Activated CD8-positive, alpha-beta memory T cell treated with anti-CD3 and anti-CD28 coated beads for 1 hour (primary cell): ENCODE measurements around the gene PRKCA.
"Not testable (repeated sequence)": the region's sequence is repeated elsewhere in the genome, so short reads cannot be mapped to it uniquely, and the experiment has no call there.

Experiments
- DNase-seq, 2 donors: peaks; one replicate each; pipeline ENCODE4 v3.0.0-alpha.2; 2020; ENCODE audit warnings: low read depth in 1 of 2; ENCODE audit errors: extremely low read depth in 1 of 2

PRKCA gene

DNA sequence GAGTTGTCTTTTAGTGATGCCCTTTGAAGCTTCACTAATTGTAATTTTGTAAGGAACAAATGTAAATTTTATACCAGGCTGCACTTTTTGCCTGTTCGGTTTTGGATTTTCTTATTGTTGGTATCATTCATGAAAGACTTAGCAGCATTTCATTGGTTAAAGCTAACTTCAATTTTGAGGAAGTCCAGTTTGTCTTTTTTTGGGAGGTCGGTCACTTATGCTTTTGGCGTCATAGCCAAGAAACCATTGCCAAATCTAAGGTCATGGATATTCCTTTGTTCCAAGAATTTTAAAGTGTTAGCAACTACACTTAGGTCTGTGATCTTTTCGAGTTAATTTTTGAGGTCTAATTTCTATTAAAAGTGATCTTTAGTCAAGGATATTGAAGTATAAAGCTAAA, 77.1 kb downstream of the PRKCA start:
- DNase-seq = no peak

DNA sequence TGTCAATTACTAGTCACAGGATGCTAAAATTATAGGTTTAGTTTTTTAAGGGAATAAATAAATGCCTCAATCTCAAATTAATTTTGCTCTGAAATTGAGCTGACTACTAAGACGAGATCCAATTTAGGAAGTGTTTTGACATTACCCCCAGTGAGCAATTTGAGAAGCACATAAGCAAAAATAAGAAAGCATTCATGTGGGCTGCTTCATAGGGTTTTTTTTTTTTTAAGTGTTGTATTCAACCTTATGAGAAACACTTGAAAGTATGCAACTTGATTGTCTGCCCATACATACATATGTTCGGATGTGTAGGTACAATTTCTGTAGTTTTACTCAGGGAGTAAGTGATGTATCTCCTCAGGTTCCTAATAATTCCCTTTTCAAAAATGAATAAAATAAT, 77.6 kb downstream of the PRKCA start:
- no peak for DNase-seq

DNA sequence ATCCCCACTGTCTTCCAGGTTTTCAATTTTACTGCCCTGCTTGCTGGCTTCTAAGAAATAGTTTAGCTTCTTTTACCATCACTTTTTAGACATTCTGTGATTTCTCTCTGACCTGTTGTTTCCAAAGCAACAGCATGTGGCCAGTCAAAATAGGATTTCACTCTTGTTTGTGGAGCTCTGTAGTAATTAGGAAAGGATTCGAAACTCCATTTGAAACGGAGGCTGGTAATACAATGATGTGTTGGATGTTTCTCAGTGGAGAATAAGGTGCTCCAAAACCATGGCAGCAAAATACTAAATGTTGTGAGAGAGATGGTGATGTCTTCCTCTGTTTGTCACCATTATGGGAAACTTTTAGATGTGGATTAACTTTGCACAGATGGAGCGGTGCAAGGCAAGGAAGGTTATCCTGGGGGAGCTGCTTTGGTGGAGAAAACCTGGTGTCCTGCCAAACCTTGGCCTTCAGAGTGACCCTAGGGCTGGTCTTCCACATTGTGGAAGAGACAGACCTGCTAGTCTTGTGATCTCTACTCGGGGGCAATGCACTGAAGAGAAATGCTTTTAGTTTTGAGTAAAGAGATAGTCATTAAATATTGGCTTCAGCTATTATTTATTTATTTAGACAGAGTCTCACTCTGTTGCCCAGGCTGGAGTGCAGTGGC, 79.4 kb downstream of the PRKCA start:
- no peak for DNase-seq

DNA sequence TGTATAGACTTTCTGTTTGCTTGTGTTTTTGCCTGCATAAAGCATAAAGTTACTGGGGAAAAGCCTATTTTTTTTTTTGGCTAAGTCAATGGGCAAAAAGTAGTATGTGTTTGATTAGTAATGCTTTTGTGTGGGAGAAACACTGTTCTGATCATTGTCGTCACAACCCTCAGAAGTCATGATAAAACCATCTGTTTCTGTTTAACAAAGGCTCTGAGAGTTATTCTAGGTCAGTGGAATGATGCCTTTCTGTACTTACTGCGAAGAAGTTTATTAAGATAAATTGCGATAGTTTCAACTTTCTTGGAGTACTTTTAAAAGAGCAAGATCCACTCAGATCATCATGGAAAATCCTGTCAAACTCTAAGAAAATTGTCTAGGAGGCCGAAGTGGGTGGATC, 80.9 kb downstream of the PRKCA start:
- no peak for DNase-seq

DNA sequence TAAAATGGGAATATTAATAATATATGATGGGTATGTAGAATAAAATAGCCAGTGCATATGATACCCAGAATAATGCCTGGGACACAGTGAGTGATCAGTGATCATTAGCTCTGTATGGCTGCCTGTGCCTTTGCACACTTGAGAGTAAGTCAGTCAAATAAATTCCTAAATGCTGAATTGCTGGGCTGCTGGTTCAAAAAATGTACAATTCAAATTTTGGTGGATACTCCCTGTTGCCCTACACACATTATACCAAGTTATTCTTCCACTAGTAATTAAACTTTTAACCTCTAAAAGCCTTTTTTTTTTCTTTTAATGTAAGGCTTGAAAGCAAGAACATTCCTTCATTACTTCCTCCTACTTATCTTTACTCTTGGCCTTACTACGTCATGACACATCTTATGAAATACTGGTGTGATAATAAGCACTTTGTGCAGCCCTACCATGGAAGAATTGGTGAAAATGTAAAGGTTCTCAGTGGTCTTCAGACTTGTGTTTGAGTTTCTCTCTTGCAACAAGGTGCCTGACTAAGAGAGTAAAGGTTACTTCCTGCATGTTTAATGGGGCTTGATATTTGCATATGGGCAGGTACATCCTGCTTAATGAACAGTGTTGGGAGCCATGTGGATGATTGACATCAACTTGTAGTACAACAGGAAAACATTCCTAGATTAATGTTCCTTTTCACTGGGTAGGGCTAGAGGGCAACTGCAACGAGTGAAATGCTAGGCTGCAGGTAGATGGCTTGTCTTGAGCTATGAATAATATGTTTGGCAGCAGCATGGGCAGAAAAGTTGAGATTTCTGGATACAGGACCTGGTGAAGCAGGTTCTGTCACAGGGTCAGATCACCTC, 84.3 kb downstream of the PRKCA start:
- no peak for DNase-seq

DNA sequence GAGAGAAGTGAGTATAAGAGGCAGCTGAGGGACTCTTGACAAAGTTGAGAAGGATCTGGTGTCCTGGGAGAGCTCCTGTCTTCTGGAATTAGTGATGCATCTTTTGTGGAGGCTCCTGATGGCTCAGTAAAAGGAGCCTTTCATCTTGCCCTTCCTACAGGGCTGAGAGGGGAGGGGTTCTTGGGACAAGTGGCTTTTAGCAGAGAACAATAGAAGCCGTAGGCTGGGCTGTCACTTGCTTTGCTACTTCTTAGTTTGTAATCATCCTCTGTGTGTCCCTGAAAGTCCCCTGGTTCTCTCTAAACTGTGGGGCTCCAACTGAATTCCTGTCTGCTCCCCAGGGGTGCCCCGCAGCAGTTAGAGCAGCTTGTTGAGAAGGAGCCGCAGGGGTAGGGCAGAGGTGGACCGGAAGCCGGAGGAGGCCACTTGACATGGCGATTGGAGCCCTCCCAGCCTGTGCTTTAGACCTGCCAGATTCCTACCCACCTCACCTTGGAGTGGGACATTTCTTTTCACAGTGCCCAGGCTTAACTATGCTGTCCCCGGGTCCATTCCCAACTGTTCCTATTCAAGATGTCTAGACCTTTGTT, 85.1 kb downstream of the PRKCA start:
- DNase-seq = no peak

DNA sequence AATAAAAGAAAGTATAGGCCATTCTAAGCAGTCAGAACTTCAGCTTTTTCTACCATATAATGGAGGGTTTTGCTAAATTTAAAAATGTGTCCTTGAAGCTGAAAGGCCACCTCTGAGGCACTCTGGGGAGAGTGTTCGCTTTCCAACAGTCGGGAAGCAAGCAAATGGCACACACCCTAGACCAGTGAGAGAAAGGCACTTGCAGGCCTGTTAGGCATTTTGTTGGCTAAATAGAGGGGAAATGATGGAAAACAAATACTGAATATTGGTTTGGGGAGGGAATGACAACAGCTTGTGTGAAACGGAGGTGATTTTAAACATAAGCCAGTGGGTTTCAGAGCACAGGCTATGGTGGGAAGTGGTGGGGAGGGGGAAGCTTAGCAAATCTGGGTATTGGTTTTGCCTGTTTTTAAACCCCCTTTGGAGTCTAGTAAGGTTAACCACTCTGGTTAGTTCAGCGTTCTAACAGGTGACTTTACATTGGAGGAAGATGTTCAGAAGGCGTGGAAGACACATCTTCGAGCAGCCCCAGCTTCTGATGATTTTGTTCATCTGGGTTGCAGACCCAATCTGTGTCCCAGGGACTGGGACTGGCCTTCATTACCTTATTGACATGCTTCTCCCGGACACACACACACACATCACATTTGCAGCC, 90.5 kb downstream of the PRKCA start:
- no peak for DNase-seq

DNA sequence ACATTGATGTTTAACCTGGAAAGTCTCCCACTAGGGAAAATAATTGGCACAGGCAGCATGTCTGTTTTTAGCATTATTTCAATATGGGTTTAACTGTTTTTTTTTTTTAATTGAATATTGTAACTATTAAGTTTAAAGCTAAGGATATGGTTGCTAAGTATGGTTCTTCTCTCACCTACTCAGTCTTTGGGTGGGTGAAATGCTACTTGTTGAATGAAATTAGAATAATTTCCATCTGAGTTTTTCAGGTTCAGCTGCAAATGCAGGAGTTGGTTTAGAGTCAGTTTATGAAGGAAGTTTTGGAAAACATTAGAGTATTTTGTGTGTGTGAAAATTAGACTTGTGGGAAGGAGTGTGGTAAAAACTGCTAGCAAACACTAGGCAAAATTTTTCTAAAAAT, 93.5 kb downstream of the PRKCA start:
- no peak for DNase-seq

DNA sequence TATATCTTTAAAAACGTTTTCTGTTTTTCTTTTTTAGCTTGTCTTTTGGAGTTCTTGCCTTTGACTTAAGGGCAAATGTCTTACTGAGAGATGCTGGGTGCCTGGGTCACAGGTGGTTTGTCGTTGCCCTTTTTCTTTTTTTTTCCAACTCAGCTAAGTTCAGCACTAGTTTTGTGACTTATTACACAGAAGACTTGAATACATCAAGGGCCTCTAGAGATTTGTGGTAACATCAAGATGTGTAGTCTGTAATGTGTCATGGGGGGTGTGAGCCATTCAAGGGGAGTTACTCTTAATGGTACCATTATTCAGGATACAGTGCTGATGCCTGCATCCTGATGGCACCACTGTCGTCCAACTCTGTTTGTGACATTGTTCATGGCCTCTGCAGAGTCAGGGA, 95.1 kb downstream of the PRKCA start:
- no peak for DNase-seq

DNA sequence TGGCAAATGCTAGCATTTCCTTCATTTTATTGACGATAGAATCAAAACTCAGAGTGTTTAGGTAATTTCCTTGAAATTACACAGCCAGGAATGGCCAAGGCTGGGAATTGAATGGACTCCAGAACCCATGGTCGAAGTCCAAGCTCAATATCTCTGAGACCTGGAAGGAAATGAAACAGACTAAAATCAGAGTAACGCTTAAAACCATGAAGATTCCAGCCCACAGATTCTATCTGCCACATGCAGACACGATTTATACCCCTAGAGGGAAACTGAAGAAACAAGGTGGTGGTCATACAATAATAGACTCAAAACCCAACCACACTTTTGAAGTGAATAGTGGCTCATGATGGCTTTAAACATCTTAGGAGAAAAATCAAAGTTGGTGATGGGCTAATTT, 95.6 kb downstream of the PRKCA start:
- no peak for DNase-seq

DNA sequence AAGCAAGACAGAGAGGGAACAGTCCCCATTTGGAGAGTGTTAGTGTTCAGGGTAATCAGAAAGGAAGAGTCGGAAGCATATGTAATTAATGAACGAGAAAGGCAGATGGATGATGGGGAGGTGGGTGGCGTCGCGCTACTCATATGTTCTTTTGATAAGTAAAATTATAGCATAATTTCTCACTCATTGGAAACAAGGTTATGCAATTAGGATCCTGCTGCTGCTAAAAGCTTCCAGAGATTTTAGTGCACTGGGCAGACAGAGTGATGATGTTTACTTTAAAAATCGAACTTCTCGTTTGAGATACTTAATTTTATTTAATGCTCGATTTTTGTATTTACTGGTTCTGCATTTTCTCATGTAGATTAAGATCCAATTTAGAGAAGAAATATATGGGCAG, 96.2 kb downstream of the PRKCA start:
- DNase-seq = no peak

DNA sequence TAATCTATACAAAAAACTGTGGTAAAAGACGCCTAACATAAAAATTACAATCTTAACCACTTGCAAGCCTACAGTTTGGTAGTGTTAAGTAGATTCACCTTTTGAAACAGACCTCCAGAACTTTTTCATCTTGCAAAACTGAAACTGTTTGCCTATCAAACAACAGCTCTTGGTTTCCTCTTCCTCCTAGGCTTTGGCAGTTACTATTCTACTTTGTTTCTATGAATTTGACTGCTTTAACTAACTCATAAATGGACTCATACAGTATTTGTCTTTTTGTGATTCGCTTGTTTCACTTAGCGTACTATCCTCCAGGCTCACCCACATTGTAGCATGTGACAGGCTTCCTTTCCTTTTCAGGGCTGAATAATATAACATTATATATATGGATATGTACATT, 97.0 kb downstream of the PRKCA start:
- no peak for DNase-seq

DNA sequence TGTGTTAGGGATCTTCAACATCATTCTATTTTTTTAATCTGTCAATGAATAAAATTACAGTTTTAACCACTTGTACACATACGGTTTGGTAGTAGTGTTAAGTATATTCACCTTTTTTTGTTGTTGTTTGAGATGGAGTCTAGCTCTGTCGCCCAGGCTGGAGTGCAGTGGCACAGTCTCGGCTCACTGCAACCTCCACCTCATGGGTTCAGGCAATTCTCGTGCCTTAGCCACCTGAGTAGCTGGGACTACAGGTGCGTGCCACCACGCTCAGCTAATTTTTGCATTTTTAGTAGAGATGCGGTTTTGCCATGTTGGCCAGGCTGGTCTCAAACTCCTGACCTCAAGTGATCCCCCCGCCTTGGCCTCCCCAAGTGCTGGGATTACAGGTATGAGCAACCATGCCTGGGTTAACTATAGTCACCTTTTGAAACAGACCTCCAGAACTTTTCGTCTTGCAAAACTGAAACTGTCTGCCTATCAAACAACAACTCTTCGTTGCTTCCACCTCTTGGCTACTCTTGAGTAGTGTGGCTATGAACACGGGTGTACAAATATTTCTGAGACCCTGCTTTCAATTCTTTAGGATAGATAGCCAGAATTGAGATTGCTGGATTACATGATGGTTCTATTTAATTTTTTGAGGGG, 97.8 kb downstream of the PRKCA start:
- not testable (repeated sequence) for DNase-seq

DNA sequence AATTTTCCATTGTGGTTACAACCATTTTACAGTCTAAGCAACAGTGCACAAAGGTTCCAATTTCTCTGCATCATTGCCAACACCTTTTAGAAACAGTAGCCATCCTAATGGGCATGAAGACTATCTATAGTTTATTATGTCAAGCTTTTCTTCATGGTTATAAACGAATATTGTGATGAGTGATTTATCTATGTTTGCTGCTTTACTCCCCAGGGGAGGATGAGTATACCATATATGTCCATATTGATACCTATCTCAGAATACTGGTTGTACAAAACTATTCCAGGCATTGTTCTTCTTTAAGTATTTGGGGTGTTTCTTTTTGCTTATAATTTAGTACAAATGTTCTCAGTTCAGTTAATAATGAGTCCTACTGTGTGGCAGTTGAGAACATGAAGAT, 98.3 kb downstream of the PRKCA start:
- no peak for DNase-seq

DNA sequence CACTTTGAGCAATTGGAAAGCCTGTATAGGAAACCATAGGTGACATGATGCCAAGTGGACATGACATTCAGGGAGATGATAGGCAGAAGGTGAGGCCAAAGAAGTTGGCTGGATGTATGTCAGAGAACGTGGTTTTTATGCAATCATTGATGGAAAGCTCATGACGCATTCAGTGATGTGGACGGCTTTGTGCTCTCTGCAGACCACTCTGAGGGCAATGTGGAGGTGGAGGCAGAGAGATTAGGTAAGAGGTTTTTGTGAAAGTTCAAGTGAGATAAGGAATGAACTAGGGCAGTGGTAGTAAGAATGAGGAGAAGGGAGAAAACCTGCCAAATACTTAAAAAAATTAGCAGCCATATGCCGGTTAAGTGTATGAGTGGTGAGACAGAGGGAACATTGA, 99.0 kb downstream of the PRKCA start:
- no peak for DNase-seq

DNA sequence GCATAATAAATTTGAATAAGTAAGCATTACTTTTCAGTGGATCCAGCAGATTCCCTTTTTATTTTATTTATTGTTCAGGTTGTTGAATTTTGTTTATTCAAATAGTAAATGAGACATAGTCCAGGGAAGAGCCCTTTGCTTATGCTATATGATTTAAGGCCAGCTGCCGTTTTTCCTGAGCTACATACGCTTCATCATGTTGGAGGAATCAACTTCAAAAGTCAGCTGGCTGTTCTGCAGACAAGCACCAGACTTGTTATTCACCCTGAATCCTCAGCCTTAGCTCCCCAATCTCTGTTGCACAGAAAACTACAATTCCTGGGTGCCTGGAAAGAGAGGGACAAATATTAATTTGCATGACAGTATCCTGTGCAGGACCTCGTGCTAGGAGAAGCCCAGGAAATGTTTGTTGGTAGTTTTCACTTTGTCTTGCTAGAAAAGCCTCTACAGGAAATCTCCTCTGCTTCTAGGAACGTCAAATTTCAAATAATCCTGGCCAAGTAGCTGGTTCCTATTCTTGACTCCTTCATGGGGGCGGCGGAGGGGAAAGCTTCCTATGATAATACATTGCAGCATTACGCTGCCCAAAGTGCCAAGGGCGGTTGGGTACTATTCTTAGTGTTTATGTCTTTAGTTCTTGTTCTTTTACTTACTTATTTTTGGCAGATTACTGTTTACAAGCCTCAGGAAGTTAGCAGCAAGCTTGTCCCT, 101.6 kb downstream of the PRKCA start:
- no peak for DNase-seq

DNA sequence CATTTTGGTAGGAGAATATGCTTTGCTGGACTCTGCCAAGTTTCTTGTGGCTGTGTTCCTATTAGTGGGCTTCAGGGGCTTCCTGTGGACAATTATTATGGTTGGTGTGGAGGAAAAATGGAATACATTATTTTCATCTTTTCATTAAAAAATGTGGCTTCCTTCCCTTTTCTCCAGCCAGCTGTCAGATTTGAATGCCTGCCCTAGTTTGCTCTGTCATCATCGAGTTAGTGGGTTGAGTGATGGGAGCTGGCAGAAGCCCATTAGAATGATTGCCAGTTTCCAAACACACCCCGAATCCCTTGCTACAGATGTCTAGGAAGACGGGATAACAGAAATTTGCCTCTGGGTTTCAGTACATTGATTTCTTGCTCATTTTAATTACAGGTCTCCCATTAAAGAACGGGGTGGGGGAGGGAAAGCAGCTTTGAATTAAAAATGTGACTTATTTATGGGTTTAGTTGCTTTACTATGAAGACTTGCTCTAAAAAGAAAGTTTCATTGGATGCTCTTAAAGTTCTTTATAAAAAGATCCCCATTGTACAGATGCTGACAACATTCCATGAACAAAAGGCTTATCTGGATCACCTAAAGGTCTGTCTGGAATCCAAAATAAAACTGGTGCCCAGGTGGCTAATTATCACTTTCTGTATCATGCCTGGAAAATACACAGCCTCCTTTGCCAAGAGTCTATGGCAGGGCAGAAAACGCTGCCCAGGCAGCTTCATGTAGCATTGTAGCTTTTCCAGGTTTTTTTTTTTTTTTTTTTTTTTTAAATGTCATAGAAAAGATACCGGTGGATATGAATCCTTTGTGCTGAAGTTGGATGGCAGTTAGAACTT, 103.6 kb downstream of the PRKCA start:
- DNase-seq = no peak

DNA sequence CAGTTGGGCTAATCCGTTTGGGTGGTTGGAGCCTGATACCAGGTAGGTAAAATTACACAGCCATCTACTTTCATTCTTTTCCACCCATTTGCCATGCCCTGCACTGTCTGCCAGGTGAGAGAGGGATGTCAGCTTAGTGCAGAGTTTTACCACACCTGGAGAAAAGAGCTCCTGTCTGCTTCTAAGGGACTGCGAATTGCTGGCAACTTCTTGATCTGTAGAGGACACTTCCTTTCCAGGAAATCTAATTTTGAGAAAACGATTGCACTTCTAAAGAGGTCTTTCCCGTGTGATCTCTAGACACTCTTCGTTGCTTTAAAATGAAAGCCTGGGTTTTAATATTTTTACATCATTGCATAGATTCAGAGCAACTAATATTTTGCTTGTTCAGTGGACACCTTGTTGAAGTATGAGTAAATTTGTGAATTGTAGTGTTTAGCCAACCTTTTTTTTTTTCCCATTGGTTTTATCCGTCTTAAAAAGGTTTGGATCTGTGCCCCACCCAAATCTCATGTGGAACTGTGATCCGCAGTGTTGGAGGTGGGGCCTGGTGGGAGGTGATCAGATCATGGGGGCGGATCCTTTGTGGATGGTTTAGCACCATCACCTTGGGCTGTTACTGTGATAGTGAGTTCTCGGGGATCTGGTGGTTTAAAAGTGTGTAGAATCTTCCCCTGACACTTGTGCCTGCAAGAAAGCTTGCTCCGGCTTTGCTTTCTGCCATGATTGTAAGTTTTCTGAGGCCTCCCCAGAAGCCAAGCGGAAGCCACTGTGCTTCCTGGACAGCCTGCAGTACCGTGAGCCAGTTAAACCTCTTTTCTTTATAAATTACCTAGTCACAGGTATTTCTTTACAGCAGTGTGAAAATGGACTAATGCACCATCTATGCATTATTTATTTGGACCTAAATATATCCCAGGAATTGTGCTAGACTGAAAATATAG, 104.6 kb downstream of the PRKCA start:
- no peak for DNase-seq

DNA sequence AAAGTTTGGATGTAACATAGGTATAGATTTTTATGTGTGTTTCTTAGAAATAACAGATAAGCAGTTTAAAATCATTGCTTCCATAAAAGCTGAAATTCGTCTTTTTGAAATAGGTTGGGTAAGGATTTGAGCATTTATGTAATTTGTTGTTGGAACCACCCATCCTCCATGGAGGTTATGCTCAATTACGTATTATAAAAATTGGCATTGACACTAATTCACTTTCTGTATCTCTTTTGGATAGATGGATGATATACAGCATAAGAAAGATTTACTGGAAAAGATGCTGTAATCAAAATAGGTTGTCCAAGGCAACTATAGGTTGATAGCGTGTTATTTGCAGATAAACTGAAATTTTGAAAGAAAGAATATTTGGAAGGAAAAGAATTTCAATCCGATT, 105.5 kb downstream of the PRKCA start:
- no peak for DNase-seq
